Lower lobe of right lung (tissue), 2 donors: ENCODE measurements around the gene INSL3. TPM values are rescaled to one million over a fixed set of nuclear protein-coding genes. Genes with fewer than 3 reads are reported as not detected.

Experiments used
- ATAC-seq, 2 donors: fragments of 200-7000 bp; cut with Tn5 transposase; one replicate each; pipeline ENCODE4 v1.9.1; 2020 to 2022; ENCODE audit warnings: mild to moderate bottlenecking in 2 of 2, moderate library complexity in 2 of 2
- DNase-seq: peaks from one replicate; pipeline ENCODE4 v3.0.0-alpha.2; 2020
- H3K27ac ChIP-seq: fragments of 200-600 bp; one replicate; pipeline ENCODE4 v1.8.0; 2022
- H3K27me3 ChIP-seq: fragments of 200-600 bp; one replicate; pipeline ENCODE4 v1.8.0; 2022; ENCODE audit warnings: low read depth
- H3K36me3 ChIP-seq: fragments of 200-600 bp; one replicate; pipeline ENCODE4 v1.8.0; 2022; ENCODE audit warnings: mild to moderate bottlenecking
- H3K4me1 ChIP-seq: fragments of 200-600 bp; one replicate; pipeline ENCODE4 v1.8.0; 2022
- H3K4me3 ChIP-seq: fragments of 200-600 bp; one replicate; pipeline ENCODE4 v1.8.0; 2022; ENCODE audit warnings: mild to moderate bottlenecking
- H3K9me3 ChIP-seq: fragments of 200-600 bp; one replicate; pipeline ENCODE4 v1.8.0; 2022
- intact Hi-C: fragments of 100-400 bp; cut with DNase I; formaldehyde crosslinking; loops from one replicate; pipeline ENCODE4 v1.11.0; 2022
- total RNA-seq: library from RNA; stranded (reverse); fragmentation: NEBNext Ultra II Directional; extraction: Animal tissue kit (Norgen Biotek cat#: 25700); gene quantifications from one replicate; pipeline ENCODE4 v1.2.1, GENCODE V29; 2021
- TF ChIP-seq, protein P1 (sequence below): fragments of 200-600 bp; IDR thresholded peaks from one replicate; pipeline ENCODE4 v1.8.0; 2022; ENCODE audit warnings: antibody characterized with exemption, mild to moderate bottlenecking
- donor health status: DM: no; HTN: yes; CAD: no; lungs with severe emphysema.

Gene INSL3
- total RNA-seq, 1 donor from 2014 or later, result not detected

DNA sequence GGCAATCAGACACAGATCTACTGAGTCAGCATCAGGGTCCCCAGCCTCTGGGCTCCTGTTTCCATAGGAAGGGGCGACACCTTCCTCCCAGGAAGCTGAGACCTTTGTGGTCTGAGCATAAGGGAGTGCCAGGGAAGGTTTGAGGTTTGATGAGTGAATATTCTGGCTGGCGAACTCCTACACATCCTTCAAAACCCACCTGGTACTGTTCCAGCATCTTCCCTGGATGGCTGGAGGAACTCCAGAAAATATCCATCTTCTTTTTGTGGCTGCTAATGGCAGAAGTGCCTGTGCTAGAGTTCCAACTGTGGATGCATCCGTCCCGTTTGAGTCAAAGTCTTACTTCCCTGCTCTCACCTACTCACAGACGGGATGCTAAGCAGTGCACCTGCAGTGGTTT lies 9.2 kb downstream of the INSL3 start:
- H3K4me3 ChIP-seq, result no peak overlapping the region
- ATAC-seq (no peak), DNase-seq (no peak)
- no peaks in the 10 kb centered on the region for H3K4me1 ChIP-seq
- peaks cover 16% of the 10 kb centered on the region for H3K27me3 ChIP-seq
- no peak overlapping the region for H3K27ac ChIP-seq
- intact Hi-C loops, result no loop called here
- no peaks in the 10 kb centered on the region for H3K36me3 ChIP-seq
- no peaks in the 10 kb centered on the region for H3K9me3 ChIP-seq
- TF ChIP-seq, protein P1, sequence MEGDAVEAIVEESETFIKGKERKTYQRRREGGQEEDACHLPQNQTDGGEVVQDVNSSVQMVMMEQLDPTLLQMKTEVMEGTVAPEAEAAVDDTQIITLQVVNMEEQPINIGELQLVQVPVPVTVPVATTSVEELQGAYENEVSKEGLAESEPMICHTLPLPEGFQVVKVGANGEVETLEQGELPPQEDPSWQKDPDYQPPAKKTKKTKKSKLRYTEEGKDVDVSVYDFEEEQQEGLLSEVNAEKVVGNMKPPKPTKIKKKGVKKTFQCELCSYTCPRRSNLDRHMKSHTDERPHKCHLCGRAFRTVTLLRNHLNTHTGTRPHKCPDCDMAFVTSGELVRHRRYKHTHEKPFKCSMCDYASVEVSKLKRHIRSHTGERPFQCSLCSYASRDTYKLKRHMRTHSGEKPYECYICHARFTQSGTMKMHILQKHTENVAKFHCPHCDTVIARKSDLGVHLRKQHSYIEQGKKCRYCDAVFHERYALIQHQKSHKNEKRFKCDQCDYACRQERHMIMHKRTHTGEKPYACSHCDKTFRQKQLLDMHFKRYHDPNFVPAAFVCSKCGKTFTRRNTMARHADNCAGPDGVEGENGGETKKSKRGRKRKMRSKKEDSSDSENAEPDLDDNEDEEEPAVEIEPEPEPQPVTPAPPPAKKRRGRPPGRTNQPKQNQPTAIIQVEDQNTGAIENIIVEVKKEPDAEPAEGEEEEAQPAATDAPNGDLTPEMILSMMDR, result no peak

DNA sequence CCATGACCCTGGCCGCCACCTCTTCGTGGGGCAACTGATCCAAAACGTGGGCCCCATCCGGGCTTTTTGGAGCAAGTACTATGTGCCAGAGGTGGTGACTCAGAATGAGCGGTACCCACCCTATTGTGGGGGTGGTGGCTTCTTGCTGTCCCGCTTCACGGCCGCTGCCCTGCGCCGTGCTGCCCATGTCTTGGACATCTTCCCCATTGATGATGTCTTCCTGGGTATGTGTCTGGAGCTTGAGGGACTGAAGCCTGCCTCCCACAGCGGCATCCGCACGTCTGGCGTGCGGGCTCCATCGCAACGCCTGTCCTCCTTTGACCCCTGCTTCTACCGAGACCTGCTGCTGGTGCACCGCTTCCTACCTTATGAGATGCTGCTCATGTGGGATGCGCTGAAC lies 9.6 kb downstream of the INSL3 start:
- H3K9me3 ChIP-seq, result no peaks in the 10 kb centered on the region
- no peak overlapping the region for H3K4me3 ChIP-seq
- intact Hi-C loops, result no loop called here
- ATAC-seq (no peak), DNase-seq (no peak)
- H3K27ac ChIP-seq, result no peak overlapping the region
- TF ChIP-seq, protein P1, result no peak
- no peaks in the 10 kb centered on the region for H3K36me3 ChIP-seq
- H3K4me1 ChIP-seq, result no peaks in the 10 kb centered on the region
- peaks cover 16% of the 10 kb centered on the region for H3K27me3 ChIP-seq

DNA sequence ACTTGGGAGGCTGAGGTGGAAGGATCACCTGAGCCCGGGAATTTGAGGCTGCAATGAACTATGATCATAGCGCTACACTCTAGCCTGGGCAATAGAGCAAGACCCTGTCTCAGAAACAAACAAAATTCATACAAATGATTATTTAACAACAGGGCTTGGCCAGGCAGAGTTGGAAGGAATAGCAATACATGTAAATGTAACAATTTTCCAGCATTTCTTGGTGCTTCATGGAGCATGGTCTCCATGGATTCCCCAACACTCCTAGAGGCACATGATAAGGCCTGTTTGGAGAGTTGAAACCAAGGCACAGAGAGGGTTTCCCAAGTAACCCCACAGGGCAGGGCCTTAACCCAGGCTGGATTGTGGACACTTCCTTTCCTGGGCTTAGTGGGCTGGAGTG lies 10.2 kb downstream of the INSL3 start:
- TF ChIP-seq, protein P1, result no peak
- Histone ChIP-seq H3K4me3 (no peak overlapping the region), H3K27ac (no peak overlapping the region), H3K27me3 (peaks cover 16% of the 10 kb centered on the region), H3K4me1 (no peaks in the 10 kb centered on the region), H3K36me3 (no peaks in the 10 kb centered on the region), H3K9me3 (no peaks in the 10 kb centered on the region)
- no peak for DNase-seq
- intact Hi-C loops, result no loop called here
- no peak for ATAC-seq

DNA sequence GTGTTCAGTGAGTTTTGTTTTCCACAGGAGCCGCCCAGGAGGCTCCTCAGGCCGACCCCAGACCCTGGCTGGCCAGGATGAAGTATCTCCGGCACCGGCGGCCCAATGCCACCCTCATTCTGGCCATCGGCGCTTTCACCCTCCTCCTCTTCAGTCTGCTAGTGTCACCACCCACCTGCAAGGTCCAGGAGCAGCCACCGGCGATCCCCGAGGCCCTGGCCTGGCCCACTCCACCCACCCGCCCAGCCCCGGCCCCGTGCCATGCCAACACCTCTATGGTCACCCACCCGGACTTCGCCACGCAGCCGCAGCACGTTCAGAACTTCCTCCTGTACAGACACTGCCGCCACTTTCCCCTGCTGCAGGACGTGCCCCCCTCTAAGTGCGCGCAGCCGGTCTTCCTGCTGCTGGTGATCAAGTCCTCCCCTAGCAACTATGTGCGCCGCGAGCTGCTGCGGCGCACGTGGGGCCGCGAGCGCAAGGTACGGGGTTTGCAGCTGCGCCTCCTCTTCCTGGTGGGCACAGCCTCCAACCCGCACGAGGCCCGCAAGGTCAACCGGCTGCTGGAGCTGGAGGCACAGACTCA lies 13.5 kb downstream of the INSL3 start:
- TF ChIP-seq, protein P1, result no peak
- DNase-seq (no peak), ATAC-seq (no peak)
- intact Hi-C loops, result no loop called here
- H3K4me3 ChIP-seq, result no peak overlapping the region
- peaks cover 12% of the 10 kb centered on the region for H3K27me3 ChIP-seq
- H3K9me3 ChIP-seq, result no peaks in the 10 kb centered on the region
- H3K27ac ChIP-seq, result no peak overlapping the region
- no peaks in the 10 kb centered on the region for H3K36me3 ChIP-seq
- peaks cover 8% of the 10 kb centered on the region for H3K4me1 ChIP-seq

DNA sequence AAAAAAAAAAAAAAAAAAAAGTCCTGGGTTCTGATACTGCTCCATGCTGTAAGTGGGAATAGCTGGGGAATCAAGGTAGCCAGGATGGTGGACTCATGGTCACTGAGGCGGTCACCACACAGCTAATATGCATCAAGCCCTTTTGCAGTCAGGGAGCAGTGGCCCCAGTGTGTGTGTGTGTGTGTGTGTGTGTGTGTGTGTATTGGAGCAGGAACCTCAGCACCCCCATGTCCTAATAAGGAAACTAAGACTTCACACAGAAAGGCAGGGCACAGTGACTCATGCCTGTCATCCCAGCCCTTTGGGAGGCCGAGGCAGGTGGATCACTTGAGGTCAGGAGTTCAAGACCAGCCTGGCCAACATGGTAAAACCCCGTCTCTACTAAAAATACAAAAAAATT lies 14.4 kb downstream of the INSL3 start:
- no peak for ATAC-seq
- DNase-seq, result no peak
- no peaks in the 10 kb centered on the region for H3K36me3 ChIP-seq
- H3K27me3 ChIP-seq, result peaks cover 10% of the 10 kb centered on the region
- peaks cover 8% of the 10 kb centered on the region for H3K4me1 ChIP-seq
- no peak overlapping the region for H3K4me3 ChIP-seq
- no peak overlapping the region for H3K27ac ChIP-seq
- intact Hi-C loops, result no loop called here
- H3K9me3 ChIP-seq, result no peaks in the 10 kb centered on the region
- TF ChIP-seq, protein P1, result no peak

DNA sequence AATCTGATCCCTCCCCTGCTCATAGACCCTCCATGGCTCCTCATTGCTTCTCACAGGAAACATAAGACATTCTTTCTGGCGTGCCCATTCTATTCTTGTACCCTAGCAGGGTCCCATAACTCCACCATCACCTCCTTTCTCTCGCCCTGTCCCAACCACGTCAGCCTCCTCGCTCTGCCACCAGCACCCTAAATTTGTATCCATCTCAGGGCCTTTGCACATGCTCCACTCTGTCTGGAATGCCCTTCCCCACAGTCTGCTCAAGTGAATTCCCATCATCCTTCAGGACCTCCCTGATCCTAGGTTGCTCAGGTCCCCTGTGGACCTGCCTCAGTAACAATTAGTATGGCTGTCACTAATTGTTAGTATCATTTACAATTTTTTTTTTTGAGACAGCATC lies 15.9 kb downstream of the INSL3 start:
- Histone ChIP-seq H3K4me3 (no peak overlapping the region), H3K9me3 (no peaks in the 10 kb centered on the region), H3K36me3 (no peaks in the 10 kb centered on the region), H3K27me3 (peaks cover 10% of the 10 kb centered on the region), H3K27ac (no peak overlapping the region), H3K4me1 (peaks cover 8% of the 10 kb centered on the region)
- TF ChIP-seq, protein P1, result no peak
- intact Hi-C loops, result no loop called here
- no peak for DNase-seq
- no peak for ATAC-seq
